ENCODE data around the gene RPL18.
"Not testable (repeated sequence)": the region's sequence is repeated elsewhere in the genome, so short reads cannot be mapped to it uniquely, and the experiment has no call there.

RPL18 gene
- 103 to 212 (median 164) reads per million in 18 experiments for total RNA-seq

- DNase-seq, result peak; percentile 99
Measured at GRCh38 chr19:48618916-48619691, at the start of gene RPL18, which contains the start of gene SPHK2. Gene RPL18 (minus strand): TSS chr19:48619178. CDS start chr19:48619143, 35 bp downstream. Gene SPHK2 (plus strand): TSS chr19:48619506. CDS start chr19:48620515, 1,009 bp downstream.

GRCh38 chr19:48668761-48669160 lies 49.8 kb upstream of the RPL18 start:
- no peak for DNase-seq

- no peak for DNase-seq
Measured at GRCh38 chr19:48668332-48668731, 49.4 kb upstream of the RPL18 start.

GRCh38 chr19:48665786-48666185 lies 46.8 kb upstream of the RPL18 start:
- DNase-seq, result no peak

- no peak for DNase-seq
Measured at GRCh38 chr19:48664476-48664875, 45.5 kb upstream of the RPL18 start.

GRCh38 chr19:48663667-48664066 lies 44.7 kb upstream of the RPL18 start:
- DNase-seq, result no peak

GRCh38 chr19:48661711-48662090 lies 42.7 kb upstream of the RPL18 start:
- DNase-seq, result no peak

- peak; percentile 92 to 94 for DNase-seq
Measured at GRCh38 chr19:48660852-48661710, 42.1 kb upstream of the RPL18 start.

GRCh38 chr19:48659768-48660167 lies 40.8 kb upstream of the RPL18 start:
- peak; percentile 55 to 69 for DNase-seq

- DNase-seq, result no peak
Measured at GRCh38 chr19:48658483-48658882, 39.5 kb upstream of the RPL18 start.

- DNase-seq, result not testable (repeated sequence)
Measured at GRCh38 chr19:48657828-48658227, 38.9 kb upstream of the RPL18 start.

- no peak for DNase-seq
Measured at GRCh38 chr19:48656840-48657474, 38.0 kb upstream of the RPL18 start.

- no peak for DNase-seq
Measured at GRCh38 chr19:48654299-48655059, 35.5 kb upstream of the RPL18 start.

- no peak for DNase-seq
Measured at GRCh38 chr19:48651683-48652048, 32.7 kb upstream of the RPL18 start.

GRCh38 chr19:48650974-48651682 lies 32.1 kb upstream of the RPL18 start:
- DNase-seq, result no peak

- DNase-seq, result no peak
Measured at GRCh38 chr19:48648134-48648533, 29.2 kb upstream of the RPL18 start.

- no peak for DNase-seq
Measured at GRCh38 chr19:48646722-48647216, 27.8 kb upstream of the RPL18 start.

GRCh38 chr19:48646001-48646721 lies 27.2 kb upstream of the RPL18 start, which contains the start of gene CA11:
Gene CA11 (minus strand): TSS chr19:48646187. CDS start chr19:48645632, 555 bp downstream.
- peak; percentile 76 to 78 for DNase-seq

- DNase-seq, result no peak
Measured at GRCh38 chr19:48645620-48646000, 26.6 kb upstream of the RPL18 start.

- DNase-seq, result peak; percentile 75 to 77
Measured at GRCh38 chr19:48644839-48645619, 26.1 kb upstream of the RPL18 start.

Measured in inflammatory macrophage (primary cell).